ENCODE data around the gene CCNB2. TPM values are rescaled to one million over a fixed set of nuclear protein-coding genes. Genes with fewer than 3 reads are reported as not detected.

The CCNB2 gene
- total RNA-seq, 2 donors from 2014 or later: 8.3 to 12.2 TPM

DNA sequence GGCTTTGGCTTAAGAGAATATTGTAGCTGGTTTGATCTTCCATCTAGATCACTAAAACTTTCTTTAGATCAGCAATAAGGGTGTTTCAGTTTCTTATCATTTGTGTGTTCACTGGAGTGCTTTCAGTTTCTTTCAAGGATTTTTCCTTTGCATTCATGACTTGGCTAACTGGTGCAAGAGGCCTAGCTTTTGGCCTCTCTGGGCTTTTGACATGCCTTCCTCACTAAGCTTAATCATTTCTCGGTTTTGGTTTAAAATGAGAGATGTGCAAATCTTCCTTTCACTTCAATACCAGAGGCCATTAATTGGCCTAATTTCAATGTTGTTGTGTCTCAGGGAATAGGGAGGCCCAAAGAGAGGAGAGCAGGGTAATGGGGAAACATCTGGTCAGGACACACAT is 30.3 kb upstream of the CCNB2 start:
- TF ChIP-seq CTCF (IDR thresholded peaks at IDR 0.05): no peak
- 89% methylated on average over 1 of the region's 1 CpG for WGBS
- Histone ChIP-seq H3K4me3 (no peak overlapping the region), H3K9me3 (no peaks in the 10 kb centered on the region), H3K36me3 (no peaks in the 10 kb centered on the region), H3K27ac (no peak overlapping the region), H3K27me3 (replicated peaks; ENCODE audit: insufficient read depth) (no peaks in the 10 kb centered on the region), H3K4me1 (replicated peaks) (no peaks in the 10 kb centered on the region)
- DNase-seq (ENCODE audit: low spot score): no peak
- intact Hi-C loops (cut with DNase I): no loop called here

GRCh38 chr15:59087731-59088130 is 17.2 kb upstream of the CCNB2 start:
- no peak overlapping the region for H3K27ac ChIP-seq
- no peaks in the 10 kb centered on the region for H3K27me3 ChIP-seq (replicated peaks; ENCODE audit: insufficient read depth)
- no peak overlapping the region for H3K4me3 ChIP-seq
- 91% methylated on average over 2 of the region's 2 CpGs for WGBS
- H3K9me3 ChIP-seq: no peaks in the 10 kb centered on the region
- intact Hi-C loops (cut with DNase I): no loop called here
- H3K36me3 ChIP-seq: no peaks in the 10 kb centered on the region
- H3K4me1 ChIP-seq (replicated peaks): no peaks in the 10 kb centered on the region
- no peak for DNase-seq (ENCODE audit: low spot score)
- TF ChIP-seq POLR2A (IDR thresholded peaks at IDR 0.05) (no peak), CTCF (IDR thresholded peaks at IDR 0.05) (no peak), POLR2AphosphoS5 (IDR thresholded peaks at IDR 0.05) (no peak)

GRCh38 chr15:59094077-59094476 is 10.9 kb upstream of the CCNB2 start:
- no peak overlapping the region for H3K27ac ChIP-seq
- DNase-seq (ENCODE audit: low spot score): no peak
- intact Hi-C loops (cut with DNase I): no loop called here
- no peaks in the 10 kb centered on the region for H3K36me3 ChIP-seq
- H3K9me3 ChIP-seq: no peaks in the 10 kb centered on the region
- H3K4me3 ChIP-seq: no peak overlapping the region
- H3K27me3 ChIP-seq (replicated peaks; ENCODE audit: insufficient read depth): no peaks in the 10 kb centered on the region
- no peak for TF ChIP-seq CTCF (IDR thresholded peaks at IDR 0.05)
- no peak for TF ChIP-seq POLR2AphosphoS5 (IDR thresholded peaks at IDR 0.05)
- TF ChIP-seq POLR2A (IDR thresholded peaks at IDR 0.05): no peak
- WGBS: 67% methylated on average over 1 of the region's 1 CpG
- H3K4me1 ChIP-seq (replicated peaks): no peaks in the 10 kb centered on the region

DNA sequence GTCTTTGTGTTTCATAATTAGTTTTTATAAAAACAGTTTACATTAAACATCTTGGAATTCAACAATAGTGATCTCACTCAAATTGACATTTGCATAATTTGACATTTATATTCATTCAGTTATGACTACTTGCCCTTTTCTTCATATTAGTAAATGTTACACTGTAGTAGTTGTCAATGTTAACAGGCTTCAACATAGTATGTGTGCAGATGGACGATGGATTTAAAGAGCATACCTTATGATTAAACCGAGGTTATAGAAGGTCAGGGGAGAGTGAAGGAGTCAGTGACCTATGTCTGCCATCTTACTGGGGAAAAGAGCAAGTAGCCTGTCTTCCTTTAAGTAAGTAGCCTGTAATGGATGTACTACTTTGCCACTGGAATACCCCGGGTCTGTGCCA is 8.5 kb upstream of the CCNB2 start:
- no peak overlapping the region for H3K27ac ChIP-seq
- 90% methylated on average over 3 of the region's 3 CpGs for WGBS
- H3K27me3 ChIP-seq (replicated peaks; ENCODE audit: insufficient read depth): no peaks in the 10 kb centered on the region
- no peak for DNase-seq (ENCODE audit: low spot score)
- H3K36me3 ChIP-seq: no peaks in the 10 kb centered on the region
- no peaks in the 10 kb centered on the region for H3K4me1 ChIP-seq (replicated peaks)
- TF ChIP-seq POLR2AphosphoS5 (IDR thresholded peaks at IDR 0.05) (no peak), POLR2A (IDR thresholded peaks at IDR 0.05) (no peak), CTCF (IDR thresholded peaks at IDR 0.05) (no peak)
- intact Hi-C loops (cut with DNase I): no loop called here
- no peak overlapping the region for H3K4me3 ChIP-seq
- H3K9me3 ChIP-seq: no peaks in the 10 kb centered on the region

DNA sequence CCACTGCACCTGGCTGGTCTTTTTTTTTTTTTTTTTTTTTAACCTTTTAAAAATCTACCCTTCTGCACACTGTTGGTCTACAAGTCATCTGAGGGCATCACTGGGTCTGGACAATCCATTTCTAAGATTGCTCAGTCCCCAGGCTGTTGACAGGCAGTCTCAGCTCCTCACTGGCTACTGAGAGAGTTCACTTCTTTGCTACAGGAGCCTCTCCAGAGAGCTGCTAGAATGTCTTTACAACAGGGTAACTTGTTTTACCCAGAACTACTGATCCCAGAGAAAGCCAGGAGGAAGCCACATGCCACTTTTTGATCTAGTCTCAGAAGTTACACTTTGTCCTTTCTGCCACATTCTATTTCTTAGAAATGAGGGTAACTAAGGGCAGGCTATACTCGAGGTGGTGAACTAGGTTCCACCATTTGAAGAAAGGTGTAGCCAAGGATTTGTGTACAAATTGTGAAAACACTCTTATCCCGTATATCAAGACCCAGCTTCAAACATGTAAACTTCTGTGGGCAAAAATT is 5.7 kb upstream of the CCNB2 start:
- no peak overlapping the region for H3K4me3 ChIP-seq
- 81% methylated on average over 2 of the region's 2 CpGs for WGBS
- intact Hi-C loops (cut with DNase I): no loop called here
- TF ChIP-seq POLR2A (IDR thresholded peaks at IDR 0.05) (no peak), CTCF (IDR thresholded peaks at IDR 0.05) (no peak), POLR2AphosphoS5 (IDR thresholded peaks at IDR 0.05) (no peak)
- no peaks in the 10 kb centered on the region for H3K27me3 ChIP-seq (replicated peaks; ENCODE audit: insufficient read depth)
- no peaks in the 10 kb centered on the region for H3K9me3 ChIP-seq
- H3K27ac ChIP-seq: no peak overlapping the region
- H3K4me1 ChIP-seq (replicated peaks): no peaks in the 10 kb centered on the region
- DNase-seq (ENCODE audit: low spot score): no peak
- H3K36me3 ChIP-seq: no peaks in the 10 kb centered on the region
